HepG2 (cell line): ENCODE data around the gene ARHGAP35. TPM values are rescaled to one million over a fixed set of nuclear protein-coding genes. Genes with fewer than 3 reads are reported as not detected.
"Not testable (repeated sequence)": the region's sequence is repeated elsewhere in the genome, so short reads cannot be mapped to it uniquely, and the experiment has no call there.

ENCODE experiments used
- ATAC-seq: fragments of 200-7000 bp; cut with Tn5 transposase; 3 replicates; pipeline ENCODE4 v1.9.1; 2020; ENCODE audit warnings: mild to moderate bottlenecking, moderate library complexity
- BruUV-seq: library from RNA; stranded (reverse); fragments of 400-500 nt; replicated peaks from 2 replicates; lab custom pipeline; 2021; lab: Mats Ljungman, UMichigan
- CTCF ChIA-PET: fragments of 300-600 bp; formaldehyde crosslinking; extraction: SDS; loops from one replicate; lab custom pipeline; 2021; ENCODE audit warnings: low total read pairs, inconsistent platforms, low intra/inter-chr PET ratio; lab: Yijun Ruan, JAX
- POLR2A ChIA-PET: fragments of 350-600 bp; sonication (Branson Sonifier 250); formaldehyde crosslinking; loops from one replicate; lab custom pipeline; 2020; ENCODE audit warnings: antibody characterized with exemption, inconsistent platforms; lab: Yijun Ruan, JAX
- DNase-seq: peaks from one replicate; pipeline ENCODE4 v3.0.0-alpha.2; 2015; ENCODE audit warnings: low spot score
- FAIRE-seq: peaks from 3 replicates; lab custom pipeline; 2011; peaks lifted over from hg19 to GRCh38; lab: Jason Lieb, UNC
- H2AFZ ChIP-seq: one replicate; pipeline ENCODE4 v1.6.1; 2011; ENCODE audit warnings: low read length, inconsistent platforms
- H3K27ac ChIP-seq: fragments of 300-600 bp; 3 replicates; pipeline ENCODE4 v1.8.0; 2011; ENCODE audit warnings: mixed run types, mild to moderate bottlenecking, mixed read lengths, low read length, inconsistent platforms; ENCODE audit not compliant: insufficient read depth; ENCODE audit errors: extremely low read length
- H3K27me3 ChIP-seq, 2 experiments: fragments of 200-600 bp in 1 of 2; 2 replicates in 1 of 2; 3 replicates in 1 of 2; pipeline versions ENCODE4 v1.6.0 to v1.8.0; 2011; ENCODE audit warnings: low read length in 2 of 2, mild to moderate bottlenecking in 2 of 2, moderate library complexity in 2 of 2, inconsistent platforms in 1 of 2; ENCODE audit not compliant: insufficient read depth in 2 of 2, control insufficient read depth in 1 of 2
- H3K36me3 ChIP-seq, 2 experiments: fragments of 200-600 bp in 1 of 2; replicated peaks in 1 of 2; 2 replicates in 1 of 2; 3 replicates in 1 of 2; pipeline versions ENCODE4 v1.5.1 to v1.8.0; 2011; ENCODE audit warnings: low read length in 2 of 2, inconsistent platforms in 1 of 2; ENCODE audit not compliant: insufficient read depth in 2 of 2, control insufficient read depth in 1 of 2
- H3K4me1 ChIP-seq: 2 replicates; pipeline ENCODE4 v1.5.1; 2012; ENCODE audit warnings: low read length, inconsistent platforms; ENCODE audit not compliant: insufficient read depth
- H3K4me2 ChIP-seq: 2 replicates; pipeline ENCODE4 v1.6.0; 2011; ENCODE audit warnings: low read depth, low read length, inconsistent platforms
- H3K4me3 ChIP-seq, 3 experiments: fragments of 200-600 bp in 1 of 3; sonication (generic), shearing (Covaris generic) in 1 of 3; replicated peaks in 1 of 3; 2 replicates each; pipeline ENCODE4 v1.5.1; 2011 to 2016; ENCODE audit warnings: low read length in 3 of 3, inconsistent platforms in 2 of 3, low read depth in 2 of 3, mild to moderate bottlenecking in 2 of 3, control low read depth in 1 of 3, mixed read lengths in 1 of 3; ENCODE audit not compliant: insufficient read depth in 1 of 3
- H3K79me2 ChIP-seq: one replicate; pipeline ENCODE4 v1.6.1; 2011; ENCODE audit warnings: low read length, inconsistent platforms; ENCODE audit not compliant: insufficient read depth
- H3K9ac ChIP-seq: 2 replicates; pipeline ENCODE4 v1.6.0; 2011; ENCODE audit warnings: mild to moderate bottlenecking, low read depth, low read length, inconsistent platforms; ENCODE audit not compliant: insufficient read depth
- H3K9me3 ChIP-seq: 2 replicates; pipeline ENCODE4 v1.5.1; 2012; ENCODE audit warnings: mild to moderate bottlenecking, low read length
- H4K20me1 ChIP-seq: 2 replicates; pipeline ENCODE4 v1.6.0; 2011; ENCODE audit warnings: inconsistent platforms, mild to moderate bottlenecking, low read length, moderate library complexity; ENCODE audit not compliant: insufficient read depth
- POGZ ChIP-seq: sonication (generic); formaldehyde crosslinking; IDR thresholded peaks from 2 replicates; pipeline ENCODE4 v1.4.0; 2020; ENCODE audit warnings: mild to moderate bottlenecking, missing genetic modification reagents
- TBL1XR1 ChIP-seq: fragments of 150-350 bp; IDR thresholded peaks from 2 replicates; pipeline ENCODE4 v1.6.1; 2014; ENCODE audit warnings: borderline replicate concordance, low read length; ENCODE audit not compliant: partially characterized antibody
- ZBTB26 ChIP-seq: IDR thresholded peaks from 2 replicates; pipeline ENCODE4 v1.6.1; 2016; ENCODE audit warnings: missing compliant biosample characterization, missing genetic modification reagents, borderline replicate concordance
- ZMYM3 ChIP-seq: sonication (generic); formaldehyde crosslinking; IDR thresholded peaks from 2 replicates; pipeline ENCODE4 v1.5.1; 2020; ENCODE audit warnings: mild to moderate bottlenecking, missing genetic modification reagents
- ZNF770 ChIP-seq: sonication (generic); formaldehyde crosslinking; IDR thresholded peaks from 2 replicates; pipeline ENCODE4 v1.5.0; 2020; ENCODE audit warnings: mild to moderate bottlenecking, missing genetic modification reagents
- WGBS: methylation state at CpG from one replicate; pipeline ENCODE4 v1.1.6; 2017; ENCODE audit warnings: low lambda C conversion rate; 5-methylcytosine and 5-hydroxymethylcytosine counted together
- in situ Hi-C: cut with HindIII; loops from 2 replicates; pipeline ENCODE4 v1.10.0; 2017; ENCODE audit warnings: low pct_unique_long_range_greater_than_20kb; ENCODE audit not compliant: extremely low pct_ligation_motif_present
- intact Hi-C: fragments of 100-400 bp; cut with micrococcal nuclease; formaldehyde crosslinking; loops from one replicate; pipeline ENCODE4 v1.10.0; 2022; ENCODE audit not compliant: unreplicated experiment
- polyA plus RNA-seq, 8 experiments: library from polyadenylated mRNA; depleted of rRNA in 3 of 8; stranded (reverse) in 7 of 8; unstranded in 1 of 8; fragments of >200 nt; fragmentation: Illumina TruSeq in 4 of 8; extraction: Trizol in 4 of 8; gene quantifications; 2 replicates each; pipeline versions ENCODE4 v1.2.1 to v1.2.3, GENCODE V29; 2011 to 2016; ENCODE audit warnings: low read depth in 4 of 8, missing spikeins in 1 of 8, mixed read lengths in 1 of 8; ENCODE audit not compliant: insufficient read depth in 1 of 8
- total RNA-seq, 5 experiments: library from RNA; depleted of rRNA; stranded (reverse); fragments of >200 nt; fragmentation: Illumina TruSeq; extraction: Trizol; gene quantifications; 2 replicates each; pipeline ENCODE4 v1.2.3, GENCODE V29; 2016; ENCODE audit warnings: low read depth in 1 of 5

The ARHGAP35 gene
- total and polyA plus RNA-seq, 2 of the 13 experiments (the other 11 are each of a cell fraction or from before 2014, with no cell fraction given), result 30.1 to 30.2 TPM

- H3K9me3 ChIP-seq, H2AFZ ChIP-seq, H3K9ac ChIP-seq, ATAC-seq, in situ Hi-C loops, H3K4me2 ChIP-seq, H3K27me3 ChIP-seq, BruUV-seq, FAIRE-seq: not testable (repeated sequence)
- 95% methylated on average over 2 of the region's 5 CpGs for WGBS
- H3K79me2 ChIP-seq, result peaks cover 90% of the 10 kb centered on the region
- TF ChIP-seq ZMYM3 (CRISPR knock-in tag) (peak; percentile 18; the same call in 1 of the 2 replicates), POGZ (0 out of 2 replicates have a peak, but pooled peaks have one; percentile 27), ZNF770 (peak; percentile 70; the same call in 1 of the 2 replicates)
- TF ChIP-seq, all 625 proteins: peak for 3; not testable (repeated sequence) for 622
- Histone ChIP-seq H3K4me1 (peaks cover 82% of the 10 kb centered on the region), H4K20me1 (peaks cover 44% of the 10 kb centered on the region)
- DNase-seq, H3K27ac ChIP-seq, CTCF ChIA-PET, H3K36me3 ChIP-seq, H3K4me3 ChIP-seq, intact Hi-C loops, POLR2A ChIA-PET: not testable (repeated sequence)
These were observed 10.4 kb downstream of the ARHGAP35 start for GRCh38 chr19:46871173-46871572.

- Histone ChIP-seq H3K4me2 (no peak overlapping the region), H4K20me1 (peaks cover 27% of the 10 kb centered on the region), H3K9me3 (no peaks in the 10 kb centered on the region), H3K4me1 (peaks cover 64% of the 10 kb centered on the region), H2AFZ (no peak overlapping the region), H3K9ac (no peak overlapping the region), H3K36me3 (peaks cover 2% of the 10 kb centered on the region in 2 experiments; a peak in 1 of 5 replicates), H3K79me2 (peaks cover 81% of the 10 kb centered on the region), H3K27me3 (no peaks in the 10 kb centered on the region), H3K27ac (peak overlapping the region; percentile 51), H3K4me3 (no peak overlapping the region)
- POLR2A ChIA-PET, result no interaction called here
- CTCF ChIA-PET, result no interaction called here
- 73% methylated on average over 4 of the region's 4 CpGs for WGBS
- no peak for FAIRE-seq
- no peak for DNase-seq
- BruUV-seq, result no TSS peak
- no peak for ATAC-seq
- in situ Hi-C loops (no loop called here), intact Hi-C loops (no loop called here)
- TF ChIP-seq TBL1XR1 (no peak), ZBTB26 (peak; percentile 99)
- TF ChIP-seq, all 625 proteins: peak for 1
These were observed 12.2 kb downstream of the ARHGAP35 start for GRCh38 chr19:46872967-46873366.
